Fibroblast of mammary gland (primary cell): Measurements from ENCODE around the gene KIF16B.
A peak's percentile ranks its signal among the peaks of the same experiment; 100 is the strongest.

ENCODE experiments used
- DNase-seq: peaks from one replicate; pipeline ENCODE4 v3.0.0-alpha.2; 2010; ENCODE audit warnings: low read depth
- H3K4me3 ChIP-seq: 2 replicates; pipeline ENCODE4 v1.5.1; 2011; ENCODE audit warnings: low read depth, mild to moderate bottlenecking, low read length, moderate library complexity; ENCODE audit not compliant: control insufficient read depth
- CTCF ChIP-seq: conservative IDR thresholded peaks from 2 replicates; pipeline ENCODE4 v1.5.1; 2011; ENCODE audit warnings: low read depth, low read length, inconsistent platforms; ENCODE audit not compliant: control insufficient read depth, insufficient read depth

The KIF16B gene

DNA sequence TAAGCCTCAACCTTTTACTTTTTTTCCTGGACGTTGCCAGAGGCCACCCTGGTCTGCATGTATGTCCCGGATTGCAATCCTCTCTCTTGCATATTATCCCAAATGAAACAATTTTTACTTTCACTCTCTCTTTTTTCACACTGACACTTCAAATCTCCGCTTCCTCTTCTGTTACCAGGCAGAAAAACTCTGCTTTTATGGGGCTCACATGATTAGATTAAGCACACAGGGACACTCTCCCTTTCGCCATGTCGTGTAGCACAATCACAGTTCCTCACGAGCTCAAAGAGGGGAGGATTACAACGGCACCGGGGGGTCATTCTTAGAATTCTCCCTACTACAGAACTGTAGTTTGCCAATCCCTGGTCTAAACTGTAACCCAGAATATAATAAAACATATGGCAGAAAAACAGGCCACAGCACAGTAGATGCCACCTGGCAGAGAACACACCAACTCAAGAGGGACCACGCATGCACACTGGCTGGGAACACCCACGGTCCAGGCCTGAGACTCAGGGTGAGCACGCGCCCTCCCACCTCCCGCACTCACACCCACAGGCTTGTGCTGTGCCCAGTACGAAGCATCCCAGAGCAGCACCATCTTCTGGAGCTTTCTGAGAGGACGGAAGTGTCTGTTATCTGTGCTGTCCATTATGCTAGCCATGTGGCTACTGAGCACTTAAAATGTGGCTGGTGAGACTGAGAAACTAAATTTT lies 288.7 kb downstream of the KIF16B start:
- no peak for TF ChIP-seq CTCF
- no peak for DNase-seq
- H3K4me3 ChIP-seq = no peak overlapping the region

DNA sequence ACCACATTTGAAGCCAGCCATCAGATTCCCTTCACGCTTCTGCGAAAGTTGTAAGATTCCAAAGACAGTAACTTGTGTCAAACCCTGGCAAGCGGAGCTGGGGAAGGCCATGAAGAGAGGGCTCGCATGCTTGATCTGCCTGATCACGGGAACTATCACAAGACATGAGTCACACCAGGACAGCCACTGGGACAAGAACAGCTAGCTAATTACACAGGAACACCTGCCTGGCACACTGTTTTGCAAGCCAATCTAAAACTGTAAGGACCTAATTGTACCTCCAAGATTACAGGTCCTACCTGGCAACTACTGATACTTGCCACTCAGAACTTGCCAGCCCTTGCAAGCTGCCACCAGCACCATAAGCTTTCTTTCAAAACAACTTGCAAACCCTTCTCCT lies 289.3 kb downstream of the KIF16B start:
- no peak for DNase-seq
- no peak overlapping the region for H3K4me3 ChIP-seq
- no peak for TF ChIP-seq CTCF

- TF ChIP-seq CTCF = no peak
- no peak for DNase-seq
- no peak overlapping the region for H3K4me3 ChIP-seq
Observed at GRCh38 chr20:16283307-16283706, 289.9 kb downstream of the KIF16B start.

- no peak for DNase-seq
- TF ChIP-seq CTCF = no peak
- no peak overlapping the region for H3K4me3 ChIP-seq
Observed at GRCh38 chr20:16280219-16280618, 293.0 kb downstream of the KIF16B start.

- DNase-seq = peak; percentile 5
- TF ChIP-seq CTCF = no peak
- no peak overlapping the region for H3K4me3 ChIP-seq
Observed at GRCh38 chr20:16279320-16279719, 293.9 kb downstream of the KIF16B start.

DNA sequence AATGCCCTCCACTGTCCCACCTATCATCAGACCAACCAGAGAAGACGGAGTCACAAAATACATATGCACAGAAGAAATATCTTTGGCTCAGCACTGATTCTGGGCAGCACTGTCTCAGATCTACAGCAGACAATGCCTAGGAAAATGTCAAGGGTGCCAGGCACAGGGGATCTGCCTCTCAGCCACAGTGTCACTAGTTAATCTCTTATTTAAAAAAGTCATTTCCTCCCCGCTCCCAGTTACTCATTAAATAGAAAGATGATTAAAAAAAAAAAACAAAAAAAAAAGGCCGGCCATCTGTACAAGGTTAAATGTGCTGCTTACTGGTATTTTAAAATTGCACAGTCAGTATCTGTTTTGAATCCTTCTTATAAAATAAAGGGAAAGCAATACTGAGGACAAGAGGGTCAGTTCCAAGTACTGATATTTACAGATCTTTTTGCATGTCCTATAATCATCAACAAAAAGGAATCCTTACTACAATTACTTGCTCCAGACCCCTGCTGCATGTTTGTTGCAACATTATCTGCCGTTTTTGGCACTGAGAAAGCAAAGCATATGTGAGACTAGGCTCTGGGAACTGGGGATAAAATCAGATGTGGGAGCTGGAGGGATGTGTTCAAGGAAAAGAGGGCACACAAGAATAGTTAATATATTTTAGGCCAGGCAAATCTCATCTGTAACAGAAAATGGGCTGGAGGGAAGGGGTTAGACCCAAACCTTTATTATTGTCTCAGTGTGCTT lies 299.3 kb downstream of the KIF16B start:
- DNase-seq = no peak
- no peak for TF ChIP-seq CTCF
- H3K4me3 ChIP-seq = no peak overlapping the region
